ENCODE results near the gene UQCR11. TPM values are rescaled to one million over a fixed set of nuclear protein-coding genes. Genes with fewer than 3 reads are reported as not detected.

Gene UQCR11
- total RNA-seq, 4 donors from 2014 or later, result 78.2 to 102 (median 92.4) TPM

DNA sequence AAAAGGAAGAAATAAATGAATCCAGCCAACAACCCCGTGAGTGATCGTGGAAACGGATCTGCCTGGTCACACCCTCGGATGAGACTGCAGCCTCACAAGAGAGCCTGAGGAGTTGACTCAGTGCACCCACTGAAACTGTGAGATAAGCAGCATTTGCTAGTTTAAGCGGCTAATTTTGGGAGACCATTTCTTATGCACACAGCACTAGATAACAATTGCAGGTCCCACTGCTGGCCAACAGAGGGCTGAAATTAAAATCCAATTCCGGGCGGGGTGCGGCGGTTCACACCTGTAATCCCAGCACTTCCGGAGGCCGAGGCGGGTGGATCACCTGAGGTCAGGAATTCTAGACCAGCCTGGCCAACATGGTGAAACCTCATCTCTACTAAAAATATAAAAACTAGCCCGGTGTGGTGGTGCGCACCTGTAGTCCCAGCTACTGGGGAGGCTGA is 3.6 kb downstream of the UQCR11 start:
- no peak for ATAC-seq
- WGBS, 2 donors (ENCODE audit: low coverage in 1 of 2), result 74 to 85% methylated on average over 4 to 12 of the region's 14 CpGs
- H3K36me3 ChIP-seq, result peaks cover 0 to 46% of the 10 kb centered on the region in 2 donors
- H3K27ac ChIP-seq, result no peak overlapping the region
- no peak overlapping the region for H3K4me3 ChIP-seq
- no peaks in the 10 kb centered on the region for H3K9me3 ChIP-seq
- no peak for TF ChIP-seq EP300 (IDR thresholded peaks at IDR 0.05)
- H3K4me1 ChIP-seq, result peaks cover 0 to 61% (median 23%) of the 10 kb centered on the region in 3 donors
- no peaks in the 10 kb centered on the region for H3K27me3 ChIP-seq

DNA sequence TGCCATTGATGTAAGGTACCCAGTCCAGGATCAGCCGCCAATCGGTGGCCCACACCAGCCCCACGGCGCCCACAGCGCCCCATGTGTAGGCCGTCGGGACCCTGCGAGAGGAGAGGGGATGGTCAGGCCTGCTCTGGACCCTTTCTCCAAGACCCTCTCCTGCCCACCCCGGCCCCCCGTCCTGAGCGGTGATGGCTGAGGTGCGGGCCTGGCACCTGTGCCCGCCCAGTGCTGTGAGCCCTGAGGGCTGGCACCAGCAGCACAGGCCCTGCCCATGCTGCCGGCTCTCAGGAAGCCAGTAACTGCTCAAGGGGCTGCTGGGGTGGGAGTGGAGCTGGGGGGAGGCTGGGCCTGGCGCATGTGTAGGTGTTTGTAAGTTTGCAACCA is 5.8 kb downstream of the UQCR11 start:
- no peak overlapping the region for H3K27ac ChIP-seq
- H3K27me3 ChIP-seq, result no peaks in the 10 kb centered on the region
- no peak for ATAC-seq
- WGBS, 2 donors (ENCODE audit: low coverage in 1 of 2), result no CpG with 5 or more reads among the region's 15 CpGs
- H3K4me3 ChIP-seq, result no peak overlapping the region
- peaks cover 0 to 46% (median 12%) of the 10 kb centered on the region in 3 donors for H3K4me1 ChIP-seq
- TF ChIP-seq POLR2A (IDR thresholded peaks at IDR 0.05) (no peak), POLR2AphosphoS5 (IDR thresholded peaks at IDR 0.05) (no peak), EP300 (IDR thresholded peaks at IDR 0.05) (no peak)
- TF ChIP-seq, protein P1, sequence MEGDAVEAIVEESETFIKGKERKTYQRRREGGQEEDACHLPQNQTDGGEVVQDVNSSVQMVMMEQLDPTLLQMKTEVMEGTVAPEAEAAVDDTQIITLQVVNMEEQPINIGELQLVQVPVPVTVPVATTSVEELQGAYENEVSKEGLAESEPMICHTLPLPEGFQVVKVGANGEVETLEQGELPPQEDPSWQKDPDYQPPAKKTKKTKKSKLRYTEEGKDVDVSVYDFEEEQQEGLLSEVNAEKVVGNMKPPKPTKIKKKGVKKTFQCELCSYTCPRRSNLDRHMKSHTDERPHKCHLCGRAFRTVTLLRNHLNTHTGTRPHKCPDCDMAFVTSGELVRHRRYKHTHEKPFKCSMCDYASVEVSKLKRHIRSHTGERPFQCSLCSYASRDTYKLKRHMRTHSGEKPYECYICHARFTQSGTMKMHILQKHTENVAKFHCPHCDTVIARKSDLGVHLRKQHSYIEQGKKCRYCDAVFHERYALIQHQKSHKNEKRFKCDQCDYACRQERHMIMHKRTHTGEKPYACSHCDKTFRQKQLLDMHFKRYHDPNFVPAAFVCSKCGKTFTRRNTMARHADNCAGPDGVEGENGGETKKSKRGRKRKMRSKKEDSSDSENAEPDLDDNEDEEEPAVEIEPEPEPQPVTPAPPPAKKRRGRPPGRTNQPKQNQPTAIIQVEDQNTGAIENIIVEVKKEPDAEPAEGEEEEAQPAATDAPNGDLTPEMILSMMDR (IDR thresholded peaks at IDR 0.05), result no peak
- H3K36me3 ChIP-seq, result peaks cover 0 to 62% of the 10 kb centered on the region in 2 donors
- H3K9me3 ChIP-seq, result no peaks in the 10 kb centered on the region

DNA sequence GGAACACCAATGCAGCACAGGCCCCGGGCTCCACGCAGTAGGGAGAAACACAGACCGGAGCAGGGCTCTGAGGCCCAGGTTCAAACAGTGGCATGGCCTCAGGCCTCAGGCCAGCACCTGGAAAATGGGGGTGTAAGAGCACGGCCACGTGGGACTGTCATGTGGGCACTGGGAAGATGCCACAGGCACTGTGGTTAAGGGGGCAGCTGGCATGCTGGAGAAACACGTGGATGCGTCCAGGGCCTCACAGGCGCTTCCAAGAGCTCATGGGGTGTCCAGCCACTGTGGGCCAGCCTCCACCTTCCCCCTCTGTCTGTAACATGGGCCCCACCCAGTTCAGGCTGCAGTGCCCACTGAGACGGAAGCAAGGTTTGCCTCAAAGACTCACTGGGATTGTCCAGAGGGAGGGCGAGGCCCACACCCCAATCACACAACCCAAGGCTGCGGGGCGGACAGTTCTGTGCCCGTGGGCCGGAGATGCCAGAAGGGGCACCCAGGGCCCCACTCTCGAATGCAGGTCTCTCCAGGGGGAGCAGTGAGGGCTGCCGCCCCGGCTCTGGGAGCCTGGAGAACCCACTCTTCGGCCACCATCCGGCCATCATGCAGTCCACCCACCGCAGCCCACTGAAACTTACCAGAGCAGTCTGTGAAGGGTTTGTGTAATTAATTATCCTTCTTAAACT is 6.3 kb downstream of the UQCR11 start:
- Histone ChIP-seq H3K4me1 (peaks cover 0 to 41% (median 7%) of the 10 kb centered on the region in 3 donors), H3K36me3 (peaks cover 0 to 64% of the 10 kb centered on the region in 2 donors), H3K27me3 (no peaks in the 10 kb centered on the region), H3K27ac (no peak overlapping the region), H3K9me3 (no peaks in the 10 kb centered on the region), H3K4me3 (no peak overlapping the region)
- ATAC-seq, result no peak
- WGBS, 2 donors (ENCODE audit: low coverage in 1 of 2), result 94 to 100% methylated on average over 2 to 3 of the region's 20 CpGs
- TF ChIP-seq EP300 (IDR thresholded peaks at IDR 0.05), result no peak
- TF ChIP-seq, protein P1 (IDR thresholded peaks at IDR 0.05), result no peak
- no peak for TF ChIP-seq POLR2AphosphoS5 (IDR thresholded peaks at IDR 0.05)
- no peak for TF ChIP-seq POLR2A (IDR thresholded peaks at IDR 0.05)

DNA sequence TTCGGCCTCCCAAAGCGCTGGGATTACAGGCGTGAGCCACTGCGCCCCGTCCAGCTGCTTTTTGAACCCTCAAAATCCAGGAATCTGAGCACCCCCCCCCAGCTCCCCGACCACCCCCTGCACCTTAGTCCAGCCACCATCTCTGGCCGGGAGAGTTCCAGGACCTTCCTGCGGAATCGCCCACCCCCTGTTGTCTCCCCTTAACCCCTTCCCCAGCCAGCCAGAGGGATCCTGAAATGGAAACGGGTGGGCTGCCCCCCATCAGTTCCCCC is 11.8 kb downstream of the UQCR11 start:
- H3K4me3 ChIP-seq, result peak overlapping the region; percentile 48 to 73
- ATAC-seq, result no peak
- WGBS, 2 donors (ENCODE audit: low coverage in 1 of 2), result no CpG with 5 or more reads among the region's 10 CpGs
- no peaks in the 10 kb centered on the region for H3K27me3 ChIP-seq
- H3K9me3 ChIP-seq, result no peaks in the 10 kb centered on the region
- H3K4me1 ChIP-seq, result peaks cover 0 to 35% (median 15%) of the 10 kb centered on the region in 3 donors
- H3K27ac ChIP-seq, result peak overlapping the region in 3 of 4 donors; percentile 97 to 100 (median 97)
- no peak for TF ChIP-seq EP300 (IDR thresholded peaks at IDR 0.05)
- TF ChIP-seq POLR2AphosphoS5 (IDR thresholded peaks at IDR 0.05), result no peak
- TF ChIP-seq, protein P1 (IDR thresholded peaks at IDR 0.05), result no peak
- TF ChIP-seq POLR2A (IDR thresholded peaks at IDR 0.05), result no peak
- peaks cover 0 to 36% of the 10 kb centered on the region in 2 donors for H3K36me3 ChIP-seq

DNA sequence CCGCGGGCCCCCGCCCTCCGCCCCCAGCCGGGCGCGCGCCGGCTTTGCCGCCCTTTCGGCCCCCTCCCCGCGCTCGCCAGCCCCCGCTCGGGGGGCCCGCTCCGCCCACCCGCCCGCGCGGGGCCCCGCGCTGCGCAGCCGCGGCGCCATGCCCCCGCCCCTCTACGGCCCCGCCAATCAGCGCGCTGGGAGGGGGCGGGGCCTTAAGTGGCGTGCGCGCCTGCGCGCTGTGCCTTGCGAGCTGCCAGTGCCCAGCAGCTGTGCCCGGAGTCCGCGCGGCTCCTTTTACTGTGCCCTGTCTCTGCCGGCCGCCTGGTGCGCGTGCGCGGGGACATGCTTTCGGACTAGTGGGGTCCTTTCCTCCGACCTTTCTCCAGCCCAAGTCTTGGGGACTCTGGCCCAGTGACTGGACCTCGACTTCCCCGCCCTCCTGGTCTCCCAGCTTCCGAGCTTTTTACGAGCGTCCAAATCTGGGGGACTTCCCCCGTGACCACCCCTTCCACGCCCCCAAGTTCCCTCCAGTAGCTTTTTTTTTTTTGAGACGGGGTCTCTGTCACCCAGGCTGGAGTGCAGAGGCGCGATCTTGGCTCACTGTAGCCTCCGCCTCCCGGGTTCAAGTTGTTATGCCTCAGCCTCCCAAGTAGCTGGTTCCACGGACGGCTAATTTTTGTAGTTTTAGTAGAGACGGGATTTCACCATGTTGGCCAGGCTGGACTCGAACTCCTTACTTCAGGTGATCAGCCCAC is 12.3 kb downstream of the UQCR11 start, which contains the start of gene MBD3:
TSS of gene MBD3 (minus strand) at position 111 of the 746 bp plus-strand sequence. CDS start 234 bp downstream, outside the sequence.
- TF ChIP-seq, protein P1 (IDR thresholded peaks at IDR 0.05), result peak in 3 of 4 experiments; percentile 10 to 47 (median 39)
- TF ChIP-seq EP300 (IDR thresholded peaks at IDR 0.05) (no peak), POLR2AphosphoS5 (IDR thresholded peaks at IDR 0.05) (peak; percentile 40), POLR2A (IDR thresholded peaks at IDR 0.05) (no peak)
- Histone ChIP-seq H3K9me3 (no peaks in the 10 kb centered on the region), H3K27ac (peak within 1 kb of the TSS; percentile 88 to 100 (median 97)), H3K4me1 (peaks cover 0 to 35% (median 15%) of the 10 kb centered on the region in 3 donors), H3K4me3 (peak within 1 kb of the TSS; percentile 73 to 93), H3K36me3 (peaks cover 0 to 31% of the 10 kb centered on the region in 2 donors), H3K27me3 (no peaks in the 10 kb centered on the region)
- peak; percentile 96 for ATAC-seq
- WGBS, 2 donors (ENCODE audit: low coverage in 1 of 2), result 0 to 4% methylated on average over 4 to 5 of the region's 68 CpGs

All from gastroesophageal sphincter (tissue), 4 donors.